H1 (cell line): ENCODE measurements around the gene STRN4. TPM values are rescaled to one million over a fixed set of nuclear protein-coding genes. Genes with fewer than 3 reads are reported as not detected.

ENCODE experiments used
- CTCF ChIA-PET: fragments of 300-600 bp; sonication (Branson Sonifier 250); formaldehyde crosslinking; loops from one replicate; lab custom pipeline; 2021; ENCODE audit not compliant: partially characterized antibody; lab: Charles Lee
- POLR2A ChIA-PET: fragments of 300-600 bp; sonication (Branson Sonifier 250); formaldehyde crosslinking; loops from one replicate; lab custom pipeline; 2021; ENCODE audit warnings: inconsistent platforms; ENCODE audit not compliant: partially characterized antibody; lab: Charles Lee
- DNase-seq, 2 experiments: peaks; one replicate each; pipeline versions ENCODE4 v3.0.0 to v3.0.0-alpha.2; 2010 to 2022; ENCODE audit warnings: low spot score in 2 of 2, low read depth in 1 of 2, mixed read lengths in 1 of 2
- FAIRE-seq: peaks from 2 replicates; lab custom pipeline; 2011; peaks lifted over from hg19 to GRCh38; lab: Jason Lieb, UNC
- H2AFZ ChIP-seq: 2 replicates; pipeline ENCODE4 v1.8.1; 2012; ENCODE audit warnings: low read length, inconsistent platforms
- H2AK5ac ChIP-seq: 2 replicates; pipeline ENCODE4 v1.6.1; 2013; ENCODE audit warnings: low read depth, low read length
- H2BK120ac ChIP-seq: replicated peaks from 2 replicates; pipeline ENCODE3; 2013; ENCODE audit warnings: low read depth, low read length, inconsistent platforms
- H2BK12ac ChIP-seq: 2 replicates; pipeline ENCODE4 v1.6.1; 2013; ENCODE audit warnings: low read depth, low read length
- H2BK15ac ChIP-seq: 2 replicates; pipeline ENCODE4 v1.6.1; 2013; ENCODE audit warnings: low read length
- H2BK20ac ChIP-seq: 2 replicates; pipeline ENCODE4 v1.6.1; 2013; ENCODE audit warnings: low read length
- H2BK5ac ChIP-seq: 2 replicates; pipeline ENCODE4 v1.6.1; 2013; ENCODE audit warnings: low read depth, low read length
- H3K14ac ChIP-seq: 2 replicates; pipeline ENCODE4 v1.6.1; 2013; ENCODE audit warnings: inconsistent platforms; ENCODE audit not compliant: insufficient read length
- H3K18ac ChIP-seq: 2 replicates; pipeline ENCODE4 v1.6.1; 2013; ENCODE audit warnings: low read length; ENCODE audit errors: extremely low read depth
- H3K23ac ChIP-seq: 2 replicates; pipeline ENCODE4 v1.6.1; 2013; ENCODE audit warnings: inconsistent platforms; ENCODE audit not compliant: insufficient read length
- H3K23me2 ChIP-seq: 2 replicates; pipeline ENCODE4 v1.6.1; 2013; ENCODE audit warnings: low read depth, low read length
- H3K27ac ChIP-seq: 2 replicates; pipeline ENCODE4 v1.6.1; 2011; ENCODE audit warnings: low read depth, low read length, inconsistent platforms
- H3K27me3 ChIP-seq, 4 experiments: replicated peaks in 1 of 4; 1 replicate in 1 of 4; 2 replicates in 3 of 4; pipeline versions ENCODE4 v1.6.1 to v1.8.1; 2011 to 2013; ENCODE audit warnings: low read length in 3 of 4, mild to moderate bottlenecking in 3 of 4, inconsistent platforms in 2 of 4, mixed read lengths in 2 of 4, moderate library complexity in 1 of 4; ENCODE audit not compliant: control insufficient read depth in 3 of 4, insufficient read depth in 3 of 4; ENCODE audit errors: extremely low read depth in 1 of 4
- H3K36me3 ChIP-seq, 4 experiments: 2 replicates each; pipeline versions ENCODE4 v1.6.1 to v1.8.1; 2011 to 2013; ENCODE audit warnings: mild to moderate bottlenecking in 4 of 4, low read length in 3 of 4, moderate library complexity in 2 of 4, control low read depth in 1 of 4, inconsistent platforms in 1 of 4; ENCODE audit not compliant: insufficient read depth in 4 of 4, control insufficient read depth in 2 of 4
- H3K4ac ChIP-seq: replicated peaks from 2 replicates; pipeline ENCODE3; 2013; ENCODE audit warnings: low read length, low read depth, mixed read lengths, inconsistent platforms; ENCODE audit not compliant: insufficient read length
- H3K4me1 ChIP-seq, 4 experiments: replicated peaks in 1 of 4; 1 replicate in 1 of 4; 2 replicates in 3 of 4; pipeline versions ENCODE4 v1.6.1 to v1.8.1; 2011 to 2013; ENCODE audit warnings: low read length in 3 of 4, inconsistent platforms in 2 of 4, mixed read lengths in 1 of 4; ENCODE audit not compliant: insufficient read depth in 4 of 4, control insufficient read depth in 3 of 4
- H3K4me2 ChIP-seq, 2 experiments: 2 replicates each; pipeline versions ENCODE4 v1.6.1 to v1.8.1; 2011 to 2013; ENCODE audit warnings: low read depth in 2 of 2, low read length in 2 of 2, control low read depth in 1 of 2, inconsistent platforms in 1 of 2, mild to moderate bottlenecking in 1 of 2; ENCODE audit not compliant: insufficient read depth in 1 of 2
- H3K4me3 ChIP-seq, 4 experiments: fragments of 200-600, 300-600 bp in 1 of 4; sonication (generic), shearing (Covaris generic), sonication (Bioruptor Twin) in 1 of 4; 2 replicates each; pipeline versions ENCODE4 v1.5.1 to v1.8.1; 2011 to 2016; ENCODE audit warnings: low read length in 4 of 4, low read depth in 3 of 4, control low read depth in 2 of 4, inconsistent platforms in 2 of 4, mild to moderate bottlenecking in 2 of 4, mixed read lengths in 1 of 4, moderate library complexity in 1 of 4; ENCODE audit not compliant: insufficient read depth in 2 of 4; ENCODE audit errors: extremely low read depth in 1 of 4
- H3K56ac ChIP-seq: replicated peaks from 2 replicates; pipeline ENCODE3; 2013; ENCODE audit warnings: low read depth, mild to moderate bottlenecking, mixed read lengths, low read length, inconsistent platforms; ENCODE audit not compliant: insufficient read length
- H3K79me1 ChIP-seq: 2 replicates; pipeline ENCODE4 v1.6.1; 2013; ENCODE audit warnings: low read depth, low read length, control low read depth
- H3K79me2 ChIP-seq, 2 experiments: 2 replicates each; pipeline versions ENCODE4 v1.6.1 to v1.8.1; 2012 to 2013; ENCODE audit warnings: low read length in 2 of 2, mild to moderate bottlenecking in 2 of 2, inconsistent platforms in 1 of 2; ENCODE audit not compliant: insufficient read depth in 2 of 2, control insufficient read depth in 1 of 2
- H3K9ac ChIP-seq, 4 experiments: replicated peaks in 1 of 4; 1 replicate in 1 of 4; 2 replicates in 3 of 4; pipeline versions ENCODE4 v1.6.1 to v1.8.1; 2011 to 2013; ENCODE audit warnings: low read depth in 3 of 4, low read length in 3 of 4, control low read depth in 2 of 4, mild to moderate bottlenecking in 2 of 4, moderate library complexity in 2 of 4, inconsistent platforms in 1 of 4; ENCODE audit errors: extremely low read depth in 1 of 4
- H3K9me3 ChIP-seq, 2 experiments: 2 replicates each; pipeline versions ENCODE4 v1.6.1 to v1.8.1; 2012 to 2013; ENCODE audit warnings: mild to moderate bottlenecking in 2 of 2, moderate library complexity in 2 of 2, control low read depth in 1 of 2, inconsistent platforms in 1 of 2, low read depth in 1 of 2, low read length in 1 of 2, mixed read lengths in 1 of 2; ENCODE audit not compliant: insufficient read depth in 2 of 2
- H4K20me1 ChIP-seq, 2 experiments: replicated peaks in 1 of 2; 2 replicates each; pipeline versions ENCODE3 to v1.8.1; 2011 to 2013; ENCODE audit warnings: inconsistent platforms in 2 of 2, low read length in 2 of 2, mild to moderate bottlenecking in 1 of 2; ENCODE audit not compliant: insufficient read depth in 2 of 2, control insufficient read depth in 1 of 2
- H4K5ac ChIP-seq: 2 replicates; pipeline ENCODE4 v1.6.1; 2013; ENCODE audit warnings: low read length, low read depth, mixed read lengths, inconsistent platforms; ENCODE audit not compliant: insufficient read length
- H4K8ac ChIP-seq: 2 replicates; pipeline ENCODE4 v1.8.0; 2013; ENCODE audit warnings: mild to moderate bottlenecking, moderate library complexity, low read length, inconsistent platforms; ENCODE audit not compliant: insufficient read depth; ENCODE audit errors: extremely low read depth
- H4K91ac ChIP-seq: replicated peaks from 2 replicates; pipeline ENCODE3; 2013; ENCODE audit warnings: low read length, mixed read lengths, inconsistent platforms; ENCODE audit not compliant: insufficient read length
- POLR2AphosphoS5 ChIP-seq: IDR thresholded peaks from 2 replicates; pipeline ENCODE4 v1.6.1; 2011; ENCODE audit warnings: low read depth, low read length
- SP1 ChIP-seq: IDR thresholded peaks from 2 replicates; pipeline ENCODE4 v1.6.1; 2011; ENCODE audit warnings: low read depth, low read length
- WGBS, 2 experiments: shearing (Covaris generic) in 1 of 2; methylation state at CpG; one replicate each; pipeline versions ENCODE4 v1.1.6 to v1.1.7; 2013 to 2015; ENCODE audit warnings: low lambda C conversion rate in 2 of 2, mixed read lengths in 2 of 2, inconsistent platforms in 1 of 2, low coverage in 1 of 2, missing lambda C conversion rate in 1 of 2; ENCODE audit not compliant: insufficient replicate concordance in 2 of 2, insufficient coverage in 1 of 2, insufficient read length in 1 of 2; ENCODE audit errors: extremely low coverage in 1 of 2, missing lambda C conversion rate in 1 of 2; 5-methylcytosine and 5-hydroxymethylcytosine counted together
- polyA plus RNA-seq, 7 experiments: library from polyadenylated mRNA; depleted of rRNA in 3 of 7; stranded (reverse) in 5 of 7; unstranded in 2 of 7; fragments of >200 nt in 5 of 7; fragments of 200-250 nt in 2 of 7; gene quantifications; 1 replicate in 5 of 7; 2 replicates in 1 of 7; 4 replicates in 1 of 7; pipeline versions ENCODE4 v1.2.1 to v1.2.3, GENCODE V29; 2011 to 2013; ENCODE audit warnings: missing spikeins in 2 of 7, mixed read lengths in 2 of 7
- total RNA-seq: library from RNA; stranded (reverse); fragmentation: NEBNext Ultra II Directional; extraction: Animal tissue kit (Norgen Biotek cat#: 25700); gene quantifications from 2 replicates; pipeline ENCODE4 v1.2.1, GENCODE V29; 2021

The STRN4 gene
- total and polyA plus RNA-seq, 2 of the 8 experiments (the other 6 are each of a cell fraction or from before 2014, with no cell fraction given): 120 to 187 TPM

DNA sequence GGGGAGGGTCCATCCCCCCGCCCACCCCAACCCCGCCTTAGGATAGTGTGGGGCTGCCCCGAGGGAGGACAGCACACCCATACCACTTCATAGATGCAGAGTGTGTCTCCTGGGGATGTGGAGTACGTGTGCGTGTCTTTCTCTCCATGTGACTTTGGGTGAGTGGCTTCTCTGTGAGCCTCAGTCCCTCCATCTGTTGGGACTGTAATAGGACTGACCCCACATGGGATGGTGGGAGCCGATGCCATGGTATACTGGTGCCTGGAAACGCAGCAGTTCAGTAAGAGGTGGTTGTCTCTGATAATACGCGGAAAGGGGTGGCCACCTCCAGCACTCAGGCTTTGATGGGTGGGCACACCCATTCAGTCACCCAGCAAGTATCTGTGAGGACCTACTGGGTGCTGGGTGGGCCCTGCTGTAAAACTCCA lies 28.5 kb downstream of the STRN4 start:
- Histone ChIP-seq H2BK20ac (no peak overlapping the region), H3K4ac (no peak overlapping the region), H4K8ac (no peak overlapping the region), H3K4me2 (peak overlapping the region; percentile 91 to 95), H3K14ac (no peak overlapping the region), H3K23me2 (peaks cover 13% of the 10 kb centered on the region; the same call in 1 of the 2 replicates), H3K79me2 (peaks cover 0 to 19% of the 10 kb centered on the region in 2 experiments; a peak in 2 of 4 replicates), H2BK15ac (0 out of 2 replicates have a peak overlapping the region, but pooled peaks have one; percentile 4), H3K9ac (peak overlapping the region in 1 of 4 experiments; percentile 65; a peak in 2 of 7 replicates), H2BK5ac (peak overlapping the region; percentile 69)
- POLR2A ChIA-PET: interaction anchor here (0.7 to 2.8 kb wide), 6 partner anchors 11 to 71 kb away, joined by 3 to 7 read pairs (median 3); partner anchors contain the start of gene SLC1A5
- FAIRE-seq: no peak
- TF ChIP-seq POLR2AphosphoS5 (0 out of 2 replicates have a peak, but pooled peaks have one; percentile 7), SP1 (no peak)
- TF ChIP-seq, all 59 proteins: peak for 1
- Histone ChIP-seq H3K36me3 (peaks cover 2 to 26% (median 20%) of the 10 kb centered on the region in 4 experiments; a peak in 5 of 8 replicates), H3K4me1 (peaks cover 0 to 15% (median 6%) of the 10 kb centered on the region in 4 experiments; a peak in 5 of 7 replicates), H3K18ac (no peak overlapping the region; the same call in 1 of the 2 replicates), H2AFZ (no peak overlapping the region), H3K4me3 (peak overlapping the region; percentile 76 to 94 (median 80)), H4K20me1 (peaks cover 7 to 16% of the 10 kb centered on the region in 2 experiments), H3K56ac (no peak overlapping the region), H3K23ac (no peak overlapping the region), H3K9me3 (no peaks in the 10 kb centered on the region), H3K79me1 (0 out of 2 replicates have a peak, but pooled peaks cover 4% of the 10 kb centered on the region), H4K5ac (no peak overlapping the region), H3K27me3 (no peaks in the 10 kb centered on the region), H2BK120ac (no peak overlapping the region), H2AK5ac (peak overlapping the region; percentile 33; the same call in 1 of the 2 replicates), H3K27ac (no peak overlapping the region), H4K91ac (no peak overlapping the region), H2BK12ac (0 out of 2 replicates have a peak overlapping the region, but pooled peaks have one; percentile 1)
- peak in 1 of 2 experiments; percentile 58 for DNase-seq
- CTCF ChIA-PET: interaction anchor here (0.7 to 1.7 kb wide), 5 partner anchors 12 to 55 kb away, joined by 3 to 17 read pairs (median 5); no protein-coding TSS in a partner anchor
- WGBS, 2 experiments: 46% methylated on average over 9 of the region's 9 CpGs; no CpG with 5 or more reads in 1 of the 2 experiments
